Measurements from ENCODE around the gene GAB4. TPM values are rescaled to one million over a fixed set of nuclear protein-coding genes. Genes with fewer than 3 reads are reported as not detected.

Gene GAB4, protein sequence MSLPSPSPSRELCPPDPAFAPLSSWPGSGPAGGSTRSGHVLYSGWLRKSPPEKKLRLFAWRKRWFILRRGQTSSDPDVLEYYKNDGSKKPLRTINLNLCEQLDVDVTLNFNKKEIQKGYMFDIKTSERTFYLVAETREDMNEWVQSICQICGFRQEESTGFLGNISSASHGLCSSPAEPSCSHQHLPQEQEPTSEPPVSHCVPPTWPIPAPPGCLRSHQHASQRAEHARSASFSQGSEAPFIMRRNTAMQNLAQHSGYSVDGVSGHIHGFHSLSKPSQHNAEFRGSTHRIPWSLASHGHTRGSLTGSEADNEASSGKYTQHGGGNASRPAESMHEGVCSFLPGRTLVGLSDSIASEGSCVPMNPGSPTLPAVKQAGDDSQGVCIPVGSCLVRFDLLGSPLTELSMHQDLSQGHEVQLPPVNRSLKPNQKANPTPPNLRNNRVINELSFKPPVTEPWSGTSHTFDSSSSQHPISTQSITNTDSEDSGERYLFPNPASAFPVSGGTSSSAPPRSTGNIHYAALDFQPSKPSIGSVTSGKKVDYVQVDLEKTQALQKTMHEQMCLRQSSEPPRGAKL
- not detected for total RNA-seq

GRCh38 chr22:17007852-17008731, at the start of gene GAB4:
Gene GAB4 (minus strand): TSS chr22:17008222. CDS start chr22:17008114, 108 bp downstream.
- TF ChIP-seq, protein P1, sequence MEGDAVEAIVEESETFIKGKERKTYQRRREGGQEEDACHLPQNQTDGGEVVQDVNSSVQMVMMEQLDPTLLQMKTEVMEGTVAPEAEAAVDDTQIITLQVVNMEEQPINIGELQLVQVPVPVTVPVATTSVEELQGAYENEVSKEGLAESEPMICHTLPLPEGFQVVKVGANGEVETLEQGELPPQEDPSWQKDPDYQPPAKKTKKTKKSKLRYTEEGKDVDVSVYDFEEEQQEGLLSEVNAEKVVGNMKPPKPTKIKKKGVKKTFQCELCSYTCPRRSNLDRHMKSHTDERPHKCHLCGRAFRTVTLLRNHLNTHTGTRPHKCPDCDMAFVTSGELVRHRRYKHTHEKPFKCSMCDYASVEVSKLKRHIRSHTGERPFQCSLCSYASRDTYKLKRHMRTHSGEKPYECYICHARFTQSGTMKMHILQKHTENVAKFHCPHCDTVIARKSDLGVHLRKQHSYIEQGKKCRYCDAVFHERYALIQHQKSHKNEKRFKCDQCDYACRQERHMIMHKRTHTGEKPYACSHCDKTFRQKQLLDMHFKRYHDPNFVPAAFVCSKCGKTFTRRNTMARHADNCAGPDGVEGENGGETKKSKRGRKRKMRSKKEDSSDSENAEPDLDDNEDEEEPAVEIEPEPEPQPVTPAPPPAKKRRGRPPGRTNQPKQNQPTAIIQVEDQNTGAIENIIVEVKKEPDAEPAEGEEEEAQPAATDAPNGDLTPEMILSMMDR (IDR thresholded peaks at IDR 0.05; ENCODE audit: low read depth) = no peak

DNA sequence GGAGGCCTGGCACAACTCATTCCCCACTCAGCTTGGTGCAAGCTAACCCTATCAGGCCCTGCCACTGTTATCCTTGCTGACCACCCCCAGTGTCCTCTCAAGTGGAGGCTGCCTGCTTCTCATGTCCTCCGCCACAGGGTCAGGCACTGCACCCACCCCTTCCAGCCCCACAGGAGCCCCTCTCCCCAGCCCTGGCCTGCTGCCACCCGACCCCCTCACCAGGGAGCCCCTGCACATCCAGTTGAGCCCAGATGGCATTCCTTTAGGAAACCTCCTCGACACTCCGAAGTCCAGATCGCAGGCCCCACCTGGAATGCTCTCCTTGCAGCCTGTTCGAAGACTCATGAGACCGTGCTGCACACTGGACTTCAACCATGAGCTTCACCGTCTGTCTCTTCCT, 48.8 kb upstream of the GAB4 start:
- TF ChIP-seq, protein P1 (IDR thresholded peaks at IDR 0.05; ENCODE audit: low read depth) = no peak

GRCh38 chr22:17056058-17056457, 48.0 kb upstream of the GAB4 start:
- TF ChIP-seq, protein P1 (IDR thresholded peaks at IDR 0.05; ENCODE audit: low read depth) = no peak

DNA sequence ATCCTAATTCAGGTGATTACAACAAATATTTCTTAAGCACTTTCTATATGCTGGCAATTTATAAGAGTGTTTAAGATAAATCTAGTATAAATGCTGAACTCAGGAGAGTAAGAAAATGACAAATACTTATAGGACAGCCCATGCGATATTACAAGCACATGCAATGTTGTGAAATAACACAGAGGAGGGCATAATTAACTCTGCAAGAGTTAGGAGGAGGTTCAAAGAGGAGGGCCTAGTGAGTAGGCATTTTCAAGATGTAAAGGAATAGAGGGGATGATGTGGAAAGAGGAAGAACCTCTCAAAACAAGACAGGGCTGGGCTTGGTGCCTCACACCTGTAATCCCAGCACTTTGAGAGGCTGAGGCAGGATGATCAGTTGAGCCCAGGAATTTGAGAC, 39.6 kb upstream of the GAB4 start:
- TF ChIP-seq, protein P1 (IDR thresholded peaks at IDR 0.05; ENCODE audit: low read depth) = no peak

DNA sequence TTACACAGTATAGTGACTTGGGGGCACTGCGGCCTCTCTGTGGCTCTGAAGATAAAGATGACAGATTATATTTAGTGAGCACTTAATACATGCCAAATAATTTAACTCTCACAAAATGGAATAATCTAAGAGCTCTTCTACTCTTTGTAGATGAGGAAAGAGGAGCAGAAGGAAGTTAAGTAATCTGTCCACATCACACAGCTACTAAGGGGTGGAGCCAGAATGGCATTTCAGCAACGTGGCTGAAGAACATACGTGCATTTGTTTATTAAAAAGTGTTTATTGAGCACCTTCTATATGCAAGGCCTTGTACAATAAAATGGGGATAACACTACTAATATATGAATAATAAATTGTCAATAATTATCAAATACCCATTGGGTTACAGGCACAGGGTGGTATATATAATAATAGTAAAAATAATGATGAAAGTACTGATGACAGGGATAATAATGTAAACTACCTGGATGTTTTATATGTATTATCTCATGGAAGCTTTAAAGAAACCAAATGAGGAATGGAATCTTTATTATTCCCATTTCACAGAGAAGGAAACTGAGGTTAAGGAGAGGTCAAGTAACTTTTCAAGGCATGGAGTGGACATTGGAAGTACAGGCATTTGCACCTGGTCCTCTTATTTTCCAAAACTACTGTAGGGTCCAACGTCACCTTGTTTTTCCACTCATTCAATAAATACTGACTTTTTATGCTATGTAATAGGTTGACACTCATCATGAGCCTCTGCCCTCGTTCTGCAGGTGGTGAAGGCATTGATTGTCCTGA, 38.7 kb upstream of the GAB4 start:
- TF ChIP-seq, protein P1 (IDR thresholded peaks at IDR 0.05; ENCODE audit: low read depth) = no peak

GRCh38 chr22:17043521-17043920, 35.5 kb upstream of the GAB4 start:
- TF ChIP-seq, protein P1 (IDR thresholded peaks at IDR 0.05; ENCODE audit: low read depth) = no peak
